Right lobe of liver (tissue), 6 donors: Measurements from ENCODE around the gene DNAJC5. TPM values are rescaled to one million over a fixed set of nuclear protein-coding genes. Genes with fewer than 3 reads are reported as not detected.
"Not testable (repeated sequence)": the region's sequence is repeated elsewhere in the genome, so short reads cannot be mapped to it uniquely, and the experiment has no call there.

ENCODE experiments used
- ATAC-seq, 4 donors: fragments of 200-7000 bp; cut with Tn5 transposase; one replicate each; pipeline ENCODE4 v1.9.1; 2020; ENCODE audit warnings: mild to moderate bottlenecking in 4 of 4, moderate library complexity in 4 of 4
- DNase-seq, 3 donors: peaks; one replicate each; pipeline ENCODE4 v3.0.0-alpha.2; 2020
- H3K27ac ChIP-seq, 3 donors: fragments of 200-600 bp; one replicate each; pipeline ENCODE4 v1.8.0; 2022
- H3K27me3 ChIP-seq, 2 donors: fragments of 200-600 bp; one replicate each; pipeline ENCODE4 v1.8.0; 2022
- H3K36me3 ChIP-seq, 4 donors: fragments of 200-600 bp; sonication (generic) in 1 of 4; one replicate each; pipeline versions ENCODE4 v1.5.1 to v1.8.0; 2017 to 2022; ENCODE audit warnings: control low read depth in 1 of 4
- H3K4me1 ChIP-seq, 4 donors: fragments of 200-600 bp; sonication (generic) in 1 of 4; one replicate each; pipeline versions ENCODE4 v1.5.1 to v1.8.0; 2017 to 2022; ENCODE audit warnings: control low read depth in 1 of 4
- H3K4me3 ChIP-seq, 3 donors: fragments of 200-600 bp; one replicate each; pipeline ENCODE4 v1.8.0; 2022
- H3K9me3 ChIP-seq, 4 donors: fragments of 200-600 bp; sonication (generic) in 1 of 4; one replicate each; pipeline versions ENCODE4 v1.5.1 to v1.8.0; 2017 to 2022; ENCODE audit warnings: control low read depth in 1 of 4
- CTCF ChIP-seq, 4 donors: fragments of 200-600 bp in 3 of 4; fragments of 450-650 bp in 1 of 4; IDR thresholded peaks; one replicate each; pipeline versions ENCODE4 v1.5.1 to v1.8.0; 2016 to 2022; ENCODE audit warnings: antibody characterized with exemption in 4 of 4, mild to moderate bottlenecking in 2 of 4
- POLR2A ChIP-seq: fragments of 450-650 bp; IDR thresholded peaks from one replicate; pipeline ENCODE4 v1.6.1; 2017; ENCODE audit warnings: antibody characterized with exemption, mild to moderate bottlenecking
- WGBS: methylation state at CpG from one replicate; pipeline ENCODE4 v1.1.6; 2018; ENCODE audit warnings: low coverage, low lambda C conversion rate; ENCODE audit not compliant: insufficient coverage; ENCODE audit errors: missing lambda C conversion rate; 5-methylcytosine and 5-hydroxymethylcytosine counted together
- intact Hi-C, 2 donors: fragments of 100-400 bp; cut with DNase I; formaldehyde crosslinking; loops; one replicate each; pipeline versions ENCODE4 v1.11.2 to v1.14.1; 2022
- total RNA-seq, 6 experiments: library from RNA; depleted of rRNA in 2 of 6; stranded (reverse); fragments of >200 nt in 2 of 6; fragmentation: NEBNext Ultra II Directional in 3 of 6; extraction: Animal tissue kit (Norgen Biotek cat#: 25700) in 3 of 6; gene quantifications; one replicate each; pipeline versions ENCODE4 v1.1.0 to v1.2.4, GENCODE V29; 2016 to 2023
- donor health status: DM: no; HTN: yes; CAD: no.
- donor health status: DM: no; HTN: no; CAD: no.
- donor health status: DM: no; HTN: no; CAD: no.
- donor health status: DM: no; HTN: yes; CAD: no.
- donor health status: DM: no; HTN: yes; CAD: no.

Gene DNAJC5
- total RNA-seq, 6 experiments from 2014 or later = 10.7 to 26.0 (median 15.1) TPM

GRCh38 chr20:63876489-63877036 is 18.4 kb upstream of the DNAJC5 start:
- no peak for TF ChIP-seq POLR2A
- TF ChIP-seq CTCF (IDR thresholded peaks at IDR 0.05) = no peak
- H3K27ac ChIP-seq = no peak overlapping the region
- H3K27me3 ChIP-seq = no peaks in the 10 kb centered on the region
- intact Hi-C loops = no loop called here
- H3K36me3 ChIP-seq = peaks cover 0 to 65% (median 18%) of the 10 kb centered on the region in 4 donors
- no peaks in the 10 kb centered on the region for H3K4me1 ChIP-seq
- H3K4me3 ChIP-seq = no peak overlapping the region
- ATAC-seq (no peak), DNase-seq (no peak)
- WGBS = 91% methylated on average over 19 of the region's 19 CpGs
- no peaks in the 10 kb centered on the region for H3K9me3 ChIP-seq

- Histone ChIP-seq H3K4me1 (no peaks in the 10 kb centered on the region), H3K27ac (no peak overlapping the region), H3K9me3 (no peaks in the 10 kb centered on the region), H3K36me3 (peaks cover 2 to 56% (median 18%) of the 10 kb centered on the region in 4 donors), H3K27me3 (no peaks in the 10 kb centered on the region), H3K4me3 (no peak overlapping the region)
- no peak for DNase-seq
- no peak for TF ChIP-seq POLR2A
- no peak for TF ChIP-seq CTCF (IDR thresholded peaks at IDR 0.05)
- peak; percentile 12 to 57 (median 40) for ATAC-seq
- WGBS = 89% methylated on average over 8 of the region's 32 CpGs
- intact Hi-C loops = no loop called here
Measured at GRCh38 chr20:63877755-63878470, 17.0 kb upstream of the DNAJC5 start.

- WGBS = 93% methylated on average over 2 of the region's 14 CpGs
- H3K36me3 ChIP-seq = peaks cover 4 to 55% (median 14%) of the 10 kb centered on the region in 4 donors
- H3K27ac ChIP-seq = no peak overlapping the region
- no peaks in the 10 kb centered on the region for H3K27me3 ChIP-seq
- no peak for DNase-seq
- peaks cover 0 to 1% (median 0%) of the 10 kb centered on the region in 4 donors for H3K4me1 ChIP-seq
- intact Hi-C loops = no loop called here
- H3K4me3 ChIP-seq = no peak overlapping the region
- H3K9me3 ChIP-seq = no peaks in the 10 kb centered on the region
- ATAC-seq = no peak
- no peak for TF ChIP-seq CTCF (IDR thresholded peaks at IDR 0.05)
Measured at GRCh38 chr20:63878899-63879663, 15.8 kb upstream of the DNAJC5 start.

GRCh38 chr20:63880901-63881300 is 14.0 kb upstream of the DNAJC5 start:
- not testable (repeated sequence) for DNase-seq, H3K4me1 ChIP-seq, H3K27ac ChIP-seq, ATAC-seq, H3K9me3 ChIP-seq, H3K27me3 ChIP-seq, H3K4me3 ChIP-seq
- intact Hi-C loops = loop anchor here in 1 of 2 donors (10.0 kb wide), 1 partner anchor 54 kb away; no protein-coding TSS in a partner anchor
- H3K36me3 ChIP-seq = peaks cover 4 to 43% (median 6%) of the 10 kb centered on the region in 4 donors
- 84% methylated on average over 5 of the region's 13 CpGs for WGBS
